Adrenal gland (tissue), 5 donors: Measurements from ENCODE around the gene SPAG8.

ENCODE experiments used
- POLR2A ChIP-seq, 2 donors: fragments of 450-650 bp; IDR thresholded peaks; one replicate each; pipeline ENCODE4 v1.6.1; 2017; ENCODE audit warnings: antibody characterized with exemption in 2 of 2, mild to moderate bottlenecking in 2 of 2, moderate library complexity in 1 of 2
- TF ChIP-seq, protein P1 (sequence below), 6 experiments: fragments of 450-650 bp in 4 of 6; fragments of 200-600 bp in 2 of 6; sonication (generic) in 1 of 6; IDR thresholded peaks; 1 replicate in 5 of 6; 2 replicates in 1 of 6; pipeline versions ENCODE4 v1.5.1 to v1.8.0; 2016 to 2021; ENCODE audit warnings: antibody characterized with exemption in 6 of 6, mild to moderate bottlenecking in 2 of 6, moderate library complexity in 1 of 6
- donor health status: DM: no; HTN: no; CAD: no.

DNA sequence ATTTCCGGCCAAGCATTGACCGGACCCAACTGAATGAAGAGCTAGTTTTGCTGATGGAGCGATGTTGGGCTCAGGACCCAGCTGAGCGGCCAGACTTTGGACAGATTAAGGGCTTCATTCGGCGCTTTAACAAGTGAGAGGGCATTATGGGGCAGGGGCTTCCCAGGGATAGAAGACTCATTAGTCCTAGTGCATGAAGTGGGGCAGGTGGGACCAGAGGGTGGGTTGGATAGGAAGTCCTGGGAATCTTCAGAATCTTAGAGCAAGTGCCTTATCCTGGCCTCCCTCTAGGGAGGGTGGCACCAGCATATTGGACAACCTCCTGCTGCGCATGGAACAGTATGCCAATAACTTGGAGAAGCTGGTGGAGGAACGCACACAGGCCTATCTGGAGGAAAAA is 6.0 kb downstream of the SPAG8 start:
- no peak for TF ChIP-seq POLR2A (IDR thresholded peaks at IDR 0.05)
- TF ChIP-seq, protein P1, sequence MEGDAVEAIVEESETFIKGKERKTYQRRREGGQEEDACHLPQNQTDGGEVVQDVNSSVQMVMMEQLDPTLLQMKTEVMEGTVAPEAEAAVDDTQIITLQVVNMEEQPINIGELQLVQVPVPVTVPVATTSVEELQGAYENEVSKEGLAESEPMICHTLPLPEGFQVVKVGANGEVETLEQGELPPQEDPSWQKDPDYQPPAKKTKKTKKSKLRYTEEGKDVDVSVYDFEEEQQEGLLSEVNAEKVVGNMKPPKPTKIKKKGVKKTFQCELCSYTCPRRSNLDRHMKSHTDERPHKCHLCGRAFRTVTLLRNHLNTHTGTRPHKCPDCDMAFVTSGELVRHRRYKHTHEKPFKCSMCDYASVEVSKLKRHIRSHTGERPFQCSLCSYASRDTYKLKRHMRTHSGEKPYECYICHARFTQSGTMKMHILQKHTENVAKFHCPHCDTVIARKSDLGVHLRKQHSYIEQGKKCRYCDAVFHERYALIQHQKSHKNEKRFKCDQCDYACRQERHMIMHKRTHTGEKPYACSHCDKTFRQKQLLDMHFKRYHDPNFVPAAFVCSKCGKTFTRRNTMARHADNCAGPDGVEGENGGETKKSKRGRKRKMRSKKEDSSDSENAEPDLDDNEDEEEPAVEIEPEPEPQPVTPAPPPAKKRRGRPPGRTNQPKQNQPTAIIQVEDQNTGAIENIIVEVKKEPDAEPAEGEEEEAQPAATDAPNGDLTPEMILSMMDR (IDR thresholded peaks at IDR 0.05) = no peak
